Gastroesophageal sphincter (tissue), 4 donors: Measurements from ENCODE around the gene NR4A3. TPM values are rescaled to one million over a fixed set of nuclear protein-coding genes. Genes with fewer than 3 reads are reported as not detected.

ENCODE experiments used
- ATAC-seq: fragments of 150-250 bp; one replicate; pipeline ENCODE4 v1.9.1; 2016; ENCODE audit warnings: mild to moderate bottlenecking, moderate library complexity
- H3K27ac ChIP-seq, 4 donors: fragments of 200-600 bp; sonication (generic) in 3 of 4; 1 replicate in 3 of 4; 2 replicates in 1 of 4; pipeline ENCODE4 v1.5.1; 2016 to 2019
- H3K27me3 ChIP-seq: fragments of 200-600 bp; sonication (generic); one replicate; pipeline ENCODE4 v1.5.1; 2019
- H3K36me3 ChIP-seq, 2 donors: fragments of 200-600 bp; sonication (generic); one replicate each; pipeline ENCODE4 v1.5.1; 2019; ENCODE audit warnings: control low read depth in 1 of 2
- H3K4me1 ChIP-seq, 3 donors: fragments of 200-600 bp; sonication (generic); 1 replicate in 2 of 3; 2 replicates in 1 of 3; pipeline ENCODE4 v1.5.1; 2016 to 2019; ENCODE audit warnings: control low read depth in 2 of 3
- H3K4me3 ChIP-seq, 2 donors: fragments of 200-600 bp; sonication (generic); one replicate each; pipeline ENCODE4 v1.5.1; 2019; ENCODE audit warnings: mild to moderate bottlenecking in 1 of 2, moderate library complexity in 1 of 2
- H3K9me3 ChIP-seq, 3 donors: fragments of 200-600 bp; sonication (generic); one replicate each; pipeline ENCODE4 v1.5.1; 2017 to 2019; ENCODE audit warnings: control low read depth in 2 of 3
- CTCF ChIP-seq, 4 experiments: fragments of 200-600 bp in 2 of 4; fragments of 450-650 bp in 2 of 4; sonication (generic) in 1 of 4; IDR thresholded peaks; one replicate each; pipeline ENCODE4 v1.5.1; 2017 to 2019; ENCODE audit warnings: antibody characterized with exemption in 4 of 4, mild to moderate bottlenecking in 2 of 4, moderate library complexity in 2 of 4
- EP300 ChIP-seq: sonication (generic); formaldehyde crosslinking; IDR thresholded peaks from one replicate; pipeline ENCODE4 v1.6.1; 2017; ENCODE audit warnings: antibody characterized with exemption, mild to moderate bottlenecking
- POLR2A ChIP-seq, 2 donors: fragments of 450-650 bp; IDR thresholded peaks; one replicate each; pipeline ENCODE4 v1.6.1; 2017; ENCODE audit warnings: antibody characterized with exemption in 2 of 2, mild to moderate bottlenecking in 2 of 2, moderate library complexity in 1 of 2
- POLR2AphosphoS5 ChIP-seq: sonication (generic); formaldehyde crosslinking; IDR thresholded peaks from one replicate; pipeline ENCODE4 v1.6.1; 2017; ENCODE audit warnings: antibody characterized with exemption
- WGBS, 2 donors: methylation state at CpG; one replicate each; pipeline ENCODE4 v1.1.5; 2018; ENCODE audit warnings: low coverage in 1 of 2; 5-methylcytosine and 5-hydroxymethylcytosine counted together
- total RNA-seq, 4 donors: library from RNA; depleted of rRNA; stranded (reverse); fragments of >200 nt; gene quantifications; one replicate each; pipeline ENCODE4 v1.1.0, GENCODE V29; 2016

The NR4A3 gene
- total RNA-seq, 4 donors from 2014 or later: 0.52 to 51.2 (median 2.0) TPM

- WGBS, 2 donors: 87% methylated on average over 6 of the region's 15 CpGs; no CpG with 5 or more reads in 1 of the 2 donors
- Histone ChIP-seq H3K36me3 (peaks cover 0 to 5% of the 10 kb centered on the region in 2 donors), H3K27me3 (peaks cover 19% of the 10 kb centered on the region), H3K27ac (no peak overlapping the region), H3K9me3 (no peaks in the 10 kb centered on the region), H3K4me1 (peaks cover 0 to 29% (median 6%) of the 10 kb centered on the region in 3 donors), H3K4me3 (no peak overlapping the region)
- TF ChIP-seq POLR2A (IDR thresholded peaks at IDR 0.05): no peak
- TF ChIP-seq CTCF (IDR thresholded peaks at IDR 0.05): no peak
- no peak for TF ChIP-seq EP300
- no peak for TF ChIP-seq POLR2AphosphoS5
- ATAC-seq: no peak
These were observed 6.3 kb downstream of the NR4A3 start for GRCh38 chr9:99828054-99828416.

GRCh38 chr9:99828417-99829176 is 6.9 kb downstream of the NR4A3 start:
- H3K36me3 ChIP-seq: peaks cover 0 to 10% of the 10 kb centered on the region in 2 donors
- peaks cover 0 to 23% (median 4%) of the 10 kb centered on the region in 3 donors for H3K4me1 ChIP-seq
- peaks cover 19% of the 10 kb centered on the region for H3K27me3 ChIP-seq
- WGBS, 2 donors: 72% methylated on average over 2 of the region's 78 CpGs; no CpG with 5 or more reads in 1 of the 2 donors
- H3K27ac ChIP-seq: no peak overlapping the region
- peak; percentile 35 for ATAC-seq
- peak overlapping the region in 1 of 2 donors; percentile 23 for H3K4me3 ChIP-seq
- TF ChIP-seq EP300 (no peak), POLR2A (IDR thresholded peaks at IDR 0.05) (no peak), POLR2AphosphoS5 (no peak), CTCF (IDR thresholded peaks at IDR 0.05) (no peak)
- no peaks in the 10 kb centered on the region for H3K9me3 ChIP-seq

GRCh38 chr9:99831857-99832557 is 10.3 kb downstream of the NR4A3 start:
- Histone ChIP-seq H3K27ac (no peak overlapping the region), H3K27me3 (peaks cover 12% of the 10 kb centered on the region), H3K4me3 (no peak overlapping the region), H3K36me3 (peaks cover 0 to 15% of the 10 kb centered on the region in 2 donors), H3K9me3 (no peaks in the 10 kb centered on the region), H3K4me1 (no peaks in the 10 kb centered on the region)
- no peak for ATAC-seq
- WGBS, 2 donors: 79 to 80% methylated on average over 3 of the region's 3 CpGs
- TF ChIP-seq POLR2AphosphoS5: no peak
- TF ChIP-seq POLR2A (IDR thresholded peaks at IDR 0.05): no peak
- TF ChIP-seq CTCF (IDR thresholded peaks at IDR 0.05): no peak
- TF ChIP-seq EP300: no peak

GRCh38 chr9:99832558-99832864 is 10.8 kb downstream of the NR4A3 start:
- no peak for TF ChIP-seq EP300
- TF ChIP-seq POLR2AphosphoS5: no peak
- TF ChIP-seq CTCF (IDR thresholded peaks at IDR 0.05): no peak
- TF ChIP-seq POLR2A (IDR thresholded peaks at IDR 0.05): no peak
- Histone ChIP-seq H3K4me3 (no peak overlapping the region), H3K4me1 (no peaks in the 10 kb centered on the region), H3K27me3 (peaks cover 12% of the 10 kb centered on the region), H3K27ac (no peak overlapping the region), H3K36me3 (peaks cover 0 to 15% of the 10 kb centered on the region in 2 donors), H3K9me3 (no peaks in the 10 kb centered on the region)
- 93 to 97% methylated on average over 4 to 7 of the region's 7 CpGs for WGBS, 2 donors
- no peak for ATAC-seq
